Epithelial cell of proximal tubule (primary cell): ENCODE data around the gene H6PD. TPM values are rescaled to one million over a fixed set of nuclear protein-coding genes. Genes with fewer than 3 reads are reported as not detected.

Experiments
- DNase-seq: peaks from one replicate; pipeline ENCODE4 v3.0.0-alpha.2; 2011; ENCODE audit warnings: low read depth
- H3K4me3 ChIP-seq: 2 replicates; pipeline ENCODE4 v1.5.1; 2011; ENCODE audit warnings: low read depth, mild to moderate bottlenecking, low read length
- total RNA-seq: library from RNA; depleted of rRNA; stranded (reverse); fragments of >200 nt; gene quantifications from 2 replicates; pipeline ENCODE4 v1.2.3, GENCODE V29; 2015
- TF ChIP-seq, protein P1 (sequence below): conservative IDR thresholded peaks from 2 replicates; pipeline ENCODE4 v1.5.1; 2012; ENCODE audit warnings: low read depth, mild to moderate bottlenecking, low read length

The H6PD gene
- total RNA-seq, 1 donor from 2014 or later, result 10.7 TPM

DNA sequence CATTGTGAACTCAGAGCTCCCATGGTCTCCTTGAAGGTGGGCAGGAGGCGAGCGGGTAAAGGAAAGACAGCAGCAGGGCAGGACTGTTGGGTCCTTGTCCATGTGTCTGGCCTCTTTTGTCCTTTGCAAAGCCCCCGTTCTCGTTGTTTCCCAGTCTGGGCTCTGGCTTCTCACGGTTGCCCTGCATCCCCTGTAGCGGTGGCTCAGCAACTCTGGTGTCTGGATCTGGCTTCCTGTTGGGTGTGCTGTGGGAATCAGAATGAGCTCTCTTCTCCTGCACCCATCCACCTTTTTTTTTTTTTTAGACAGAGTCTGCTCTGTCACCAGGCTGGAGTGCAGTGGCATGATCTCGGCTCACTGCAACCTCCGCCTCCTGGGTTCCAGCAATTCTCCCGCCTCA, 11.1 kb downstream of the H6PD start:
- TF ChIP-seq, protein P1, sequence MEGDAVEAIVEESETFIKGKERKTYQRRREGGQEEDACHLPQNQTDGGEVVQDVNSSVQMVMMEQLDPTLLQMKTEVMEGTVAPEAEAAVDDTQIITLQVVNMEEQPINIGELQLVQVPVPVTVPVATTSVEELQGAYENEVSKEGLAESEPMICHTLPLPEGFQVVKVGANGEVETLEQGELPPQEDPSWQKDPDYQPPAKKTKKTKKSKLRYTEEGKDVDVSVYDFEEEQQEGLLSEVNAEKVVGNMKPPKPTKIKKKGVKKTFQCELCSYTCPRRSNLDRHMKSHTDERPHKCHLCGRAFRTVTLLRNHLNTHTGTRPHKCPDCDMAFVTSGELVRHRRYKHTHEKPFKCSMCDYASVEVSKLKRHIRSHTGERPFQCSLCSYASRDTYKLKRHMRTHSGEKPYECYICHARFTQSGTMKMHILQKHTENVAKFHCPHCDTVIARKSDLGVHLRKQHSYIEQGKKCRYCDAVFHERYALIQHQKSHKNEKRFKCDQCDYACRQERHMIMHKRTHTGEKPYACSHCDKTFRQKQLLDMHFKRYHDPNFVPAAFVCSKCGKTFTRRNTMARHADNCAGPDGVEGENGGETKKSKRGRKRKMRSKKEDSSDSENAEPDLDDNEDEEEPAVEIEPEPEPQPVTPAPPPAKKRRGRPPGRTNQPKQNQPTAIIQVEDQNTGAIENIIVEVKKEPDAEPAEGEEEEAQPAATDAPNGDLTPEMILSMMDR, result no peak
- H3K4me3 ChIP-seq, result no peak overlapping the region
- DNase-seq, result no peak

DNA sequence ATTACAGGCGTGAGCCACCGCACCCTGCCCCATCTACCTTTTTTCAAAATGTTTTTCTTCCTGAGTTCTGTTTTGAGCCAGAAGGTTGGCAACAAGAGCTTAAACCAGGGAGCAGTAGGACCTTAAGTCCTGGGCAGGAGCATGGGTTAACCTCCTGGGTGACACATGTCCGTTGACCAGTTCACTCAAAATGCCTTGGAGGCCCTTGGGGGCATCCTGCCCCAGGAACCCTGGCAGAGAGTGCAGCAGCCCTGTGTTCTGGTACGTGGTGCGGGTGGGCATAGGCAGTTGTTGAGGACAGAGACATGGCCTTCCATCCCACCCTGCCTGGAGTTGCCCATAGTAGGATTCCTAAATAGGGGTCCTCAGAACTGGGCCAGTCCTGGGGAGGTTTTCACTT, 11.6 kb downstream of the H6PD start:
- no peak for DNase-seq
- no peak overlapping the region for H3K4me3 ChIP-seq
- TF ChIP-seq, protein P1, result no peak

DNA sequence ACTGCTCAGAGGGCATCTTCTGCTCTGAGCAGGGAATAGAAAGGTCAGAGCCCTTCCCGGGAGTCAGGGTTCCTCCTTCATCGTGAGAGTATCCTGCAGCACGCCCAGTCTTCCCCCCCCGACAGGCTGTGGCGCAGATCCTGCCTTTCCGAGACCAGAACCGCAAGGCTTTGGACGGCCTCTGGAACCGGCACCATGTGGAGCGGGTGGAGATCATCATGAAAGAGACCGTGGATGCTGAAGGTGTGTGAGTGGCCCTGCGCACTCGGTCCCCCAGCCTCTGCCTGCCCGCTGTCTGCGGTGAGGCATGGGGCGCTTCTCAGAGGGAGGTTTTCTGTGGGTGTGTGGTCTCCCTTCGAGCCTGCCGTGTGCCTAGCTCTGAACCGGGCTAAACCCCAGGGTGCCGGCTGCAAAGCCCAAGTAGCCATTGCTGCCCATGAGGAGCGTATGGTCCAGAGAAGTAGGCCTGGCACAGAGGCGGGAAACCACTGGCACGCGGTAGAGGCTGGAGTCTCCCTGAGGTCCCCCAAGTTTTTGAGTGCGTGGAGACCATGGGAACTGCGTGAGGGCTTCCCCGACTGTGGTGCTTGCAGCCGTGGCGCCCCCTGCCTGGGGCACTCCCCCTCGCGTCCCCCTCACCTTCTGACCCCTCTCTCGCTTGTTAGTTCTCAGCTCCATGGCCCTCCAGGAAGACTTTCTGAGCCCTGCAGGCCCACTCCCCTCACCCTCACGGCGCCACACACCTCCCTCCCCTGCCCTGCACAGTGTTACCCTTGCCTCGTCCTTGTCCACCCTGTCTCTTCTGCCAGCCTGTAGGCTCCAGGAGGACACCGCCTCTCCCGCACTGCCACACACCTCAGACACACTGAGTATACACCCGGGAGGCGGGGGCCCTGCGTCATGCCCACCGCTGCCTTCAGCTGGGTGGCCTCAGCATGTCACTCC, 12.5 kb downstream of the H6PD start:
- no peak overlapping the region for H3K4me3 ChIP-seq
- TF ChIP-seq, protein P1, result no peak

DNA sequence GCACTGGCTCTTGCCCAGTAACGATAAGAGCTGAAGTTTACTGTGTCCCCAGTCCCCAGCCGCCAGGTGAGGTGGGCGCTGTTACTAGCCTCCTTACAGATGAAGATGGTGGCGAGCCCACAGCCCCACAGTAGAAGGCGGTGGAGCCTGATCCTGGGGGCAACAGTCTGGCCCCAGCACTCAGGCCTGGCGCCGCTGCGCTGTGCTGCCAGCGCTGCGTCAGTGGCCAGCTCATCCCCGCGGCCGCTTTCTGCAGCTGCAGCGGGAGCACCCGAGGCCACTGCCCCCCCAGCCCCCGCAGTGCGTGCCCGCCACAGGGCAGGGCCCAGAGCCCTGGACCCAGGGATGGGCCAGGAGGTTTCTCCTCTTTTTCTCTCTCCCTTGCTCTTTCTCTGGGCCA, 13.3 kb downstream of the H6PD start:
- no peak for DNase-seq
- H3K4me3 ChIP-seq, result no peak overlapping the region
- TF ChIP-seq, protein P1, result no peak

More for the DNA sequence above, 12.5 kb downstream of the H6PD start:
- DNase-seq, result no peak

DNA sequence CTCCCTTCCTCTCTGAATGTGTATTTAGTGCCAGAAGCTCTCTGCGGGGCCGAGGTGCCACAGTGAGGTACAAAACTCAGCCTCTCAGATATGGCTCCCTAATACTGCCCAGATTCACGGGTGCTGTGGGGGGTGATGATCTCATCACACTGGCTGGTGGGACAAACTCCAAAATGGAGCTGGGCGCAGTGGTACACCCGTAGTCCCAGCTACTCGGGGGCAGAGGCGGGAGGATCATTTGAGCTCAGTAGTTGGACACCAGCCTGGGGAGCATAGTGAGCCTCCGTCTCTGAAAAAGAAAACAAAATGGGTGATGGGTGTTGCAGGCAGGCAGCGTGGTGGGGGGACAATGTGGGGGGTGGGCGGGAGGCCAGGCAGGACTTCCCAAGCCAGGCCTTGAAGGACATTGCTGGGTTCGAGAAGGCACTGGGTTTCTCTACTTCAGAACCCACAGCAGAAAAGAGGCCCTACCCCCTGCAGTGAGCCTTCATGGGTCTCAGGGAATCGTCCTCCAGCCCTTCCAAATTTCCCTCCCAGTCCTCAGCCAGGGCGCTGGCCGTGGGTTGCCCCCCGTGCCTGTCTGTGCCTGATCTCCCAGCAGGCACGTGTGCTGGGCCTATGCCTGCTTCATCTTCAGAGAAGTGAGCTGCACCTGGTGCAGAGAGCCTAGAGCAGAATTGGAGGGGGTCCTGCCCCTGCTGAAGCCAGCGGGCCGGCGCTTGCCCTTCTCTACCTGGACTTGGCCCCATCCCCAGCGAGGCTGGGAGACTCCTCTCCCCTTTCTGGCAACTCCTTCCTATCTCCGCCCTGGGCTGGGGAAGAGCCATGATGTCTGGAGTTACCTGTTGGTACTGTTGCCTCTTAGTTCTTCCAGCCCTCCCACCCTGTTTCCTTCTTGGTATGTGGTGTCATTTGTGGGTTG, 14.0 kb downstream of the H6PD start:
- TF ChIP-seq, protein P1, result no peak
- no peak overlapping the region for H3K4me3 ChIP-seq
- no peak for DNase-seq

DNA sequence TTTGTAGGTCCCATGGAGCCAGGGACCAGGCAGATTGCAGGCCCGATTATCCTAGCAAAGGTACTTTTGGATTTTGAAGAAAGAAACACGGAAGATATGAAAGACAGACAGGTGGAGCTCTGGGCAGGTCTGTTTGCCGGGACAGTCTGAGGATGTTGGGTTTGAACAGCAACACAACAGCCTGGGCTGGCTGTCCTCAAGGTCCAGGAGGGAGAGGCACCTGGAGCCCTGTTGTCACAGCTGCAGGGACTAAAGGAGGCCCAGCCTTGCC, 14.6 kb downstream of the H6PD start:
- TF ChIP-seq, protein P1, result no peak
- DNase-seq, result no peak
- H3K4me3 ChIP-seq, result no peak overlapping the region
